ENCODE data around the gene WDR37. TPM values are rescaled to one million over a fixed set of nuclear protein-coding genes. Genes with fewer than 3 reads are reported as not detected.

WDR37 gene
- total and polyA plus RNA-seq, 10 of the 15 experiments (the other 5 are each of a cell fraction or from before 2014, with no cell fraction given): 1.9 to 11.1 (median 7.1) TPM

- no peak for TF ChIP-seq ZNF592 (IDR thresholded peaks at IDR 0.05)
Observed at GRCh38 chr10:1162481-1163203, 106.5 kb downstream of the WDR37 start (continued).

- no peak for TF ChIP-seq ZBED1 (IDR thresholded peaks at IDR 0.05; ENCODE audit: borderline replicate concordance)
- TF ChIP-seq PKNOX1 (IDR thresholded peaks at IDR 0.05): no peak
- FAIRE-seq (no peak), ATAC-seq (no peak), DNase-seq (ENCODE audit: low read depth, low spot score) (no peak)
- no peak overlapping the region for H3K27ac ChIP-seq (ENCODE audit: control insufficient read depth, insufficient read depth)
- ChIA-PET POLR2A (no interaction called here), SMC1A (ENCODE audit: uncharacterized antibody, unreplicated experiment) (interaction anchor here (0.8 kb wide), 1 partner anchor 11 kb away, joined by 3 read pairs; no protein-coding TSS in a partner anchor), CTCF (no interaction called here), RAD21 (ENCODE audit: unreplicated experiment) (no interaction called here)
- no peaks in the 10 kb centered on the region for H3K4me1 ChIP-seq (ENCODE audit: control insufficient read depth, insufficient read depth, low read length)
- WGBS (ENCODE audit: insufficient coverage, insufficient replicate concordance, low lambda C conversion rate, missing lambda C conversion rate): 84% methylated on average over 29 of the region's 29 CpGs
- H4K20me1 ChIP-seq (ENCODE audit: control insufficient read depth, insufficient read depth): no peaks in the 10 kb centered on the region
- H3K79me2 ChIP-seq (ENCODE audit: control insufficient read depth, insufficient read depth, low read length): no peaks in the 10 kb centered on the region
- H3K4me2 ChIP-seq (ENCODE audit: control insufficient read depth, insufficient read depth): no peak overlapping the region
- H3K27me3 ChIP-seq (replicated peaks in 1 of 2; ENCODE audit: control insufficient read depth in 2 of 2, insufficient read depth in 2 of 2, low read length in 1 of 2): no peaks in the 10 kb centered on the region; a peak in 1 of 4 replicates
- H3K4me3 ChIP-seq: no peak overlapping the region
- no peaks in the 10 kb centered on the region for H3K9me3 ChIP-seq (replicated peaks; ENCODE audit: control insufficient read depth, insufficient read depth, low read length)
- H3K9ac ChIP-seq (ENCODE audit: control insufficient read depth, insufficient read depth, low read length): no peak overlapping the region
- H2AFZ ChIP-seq (ENCODE audit: control insufficient read depth, low read depth, low read length): no peak overlapping the region
- BruUV-seq (replicated peaks): no TSS peak
- no peaks in the 10 kb centered on the region for H3K36me3 ChIP-seq (ENCODE audit: control insufficient read depth in 2 of 2, insufficient read depth in 2 of 2, low read length in 1 of 2)
- intact Hi-C loops (cut with micrococcal nuclease; ENCODE audit: unreplicated experiment) (no loop called here), in situ Hi-C loops (cut with MboI) (no loop called here)
Observed at GRCh38 chr10:1163204-1163660, 107.0 kb downstream of the WDR37 start.

All from GM12878 (cell line).